Measurements from ENCODE around the gene ANO4. TPM values are rescaled to one million over a fixed set of nuclear protein-coding genes. Genes with fewer than 3 reads are reported as not detected.

ANO4 gene
- total and polyA plus RNA-seq, 4 experiments from 2014 or later, result not detected

GRCh38 chr12:100935929-100936328, 141.4 kb downstream of the ANO4 start:
- no peak overlapping the region for H3K27ac Mint-ChIP-seq
- no peaks in the 10 kb centered on the region for H3K4me1 ChIP-seq (ENCODE audit: insufficient read depth, low read length)
- H3K36me3 Mint-ChIP-seq, result no peaks in the 10 kb centered on the region
- ChIA-PET POLR2A (ENCODE audit: partially characterized antibody) (no interaction called here), CTCF (ENCODE audit: partially characterized antibody) (no interaction called here)
- no peaks in the 10 kb centered on the region for H3K4me1 Mint-ChIP-seq
- H3K27ac ChIP-seq (ENCODE audit: low read depth, low read length), result no peak overlapping the region
- no peak for DNase-seq
- no peaks in the 10 kb centered on the region for H3K27me3 Mint-ChIP-seq
- no peak overlapping the region for H3K4me3 Mint-ChIP-seq
- no peaks in the 10 kb centered on the region for H3K9me3 ChIP-seq (ENCODE audit: control insufficient read depth in 1 of 2, low read length in 2 of 2)
- H3K4me3 ChIP-seq (ENCODE audit: low read length in 2 of 2), result no peak overlapping the region
- H3K36me3 ChIP-seq (ENCODE audit: insufficient read depth, low read length), result no peaks in the 10 kb centered on the region
- intact Hi-C loops (cut with micrococcal nuclease), result no loop called here
- peaks cover 0 to 8% (median 0%) of the 10 kb centered on the region in 8 donors for H3K9me3 Mint-ChIP-seq
- H3K27me3 ChIP-seq (ENCODE audit: insufficient read depth, low read length), result no peaks in the 10 kb centered on the region

DNA sequence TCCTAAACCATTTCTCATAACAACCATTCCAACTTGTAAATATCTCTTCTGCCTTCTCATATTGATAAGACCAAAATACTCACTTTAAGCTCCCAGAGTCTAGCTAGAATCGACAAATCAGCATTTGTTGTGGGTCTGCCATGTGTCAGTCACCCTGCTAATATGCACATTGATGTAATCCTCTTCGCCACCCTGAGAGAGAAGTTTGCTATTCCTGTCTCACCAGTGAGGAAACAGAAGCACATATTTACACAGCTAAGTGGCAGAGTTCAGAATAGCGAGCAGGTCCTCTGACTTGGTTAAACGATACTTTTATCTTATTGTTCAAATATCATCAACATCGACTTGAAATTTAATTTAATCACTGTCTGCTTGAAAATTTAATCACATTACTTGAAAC, 142.1 kb downstream of the ANO4 start:
- DNase-seq, result no peak
- Histone ChIP-seq H3K27me3 (ENCODE audit: insufficient read depth, low read length) (no peaks in the 10 kb centered on the region), H3K4me1 (ENCODE audit: insufficient read depth, low read length) (no peaks in the 10 kb centered on the region), H3K27ac (ENCODE audit: low read depth, low read length) (no peak overlapping the region), H3K4me3 (ENCODE audit: low read length in 2 of 2) (no peak overlapping the region), H3K9me3 (ENCODE audit: control insufficient read depth in 1 of 2, low read length in 2 of 2) (no peaks in the 10 kb centered on the region), H3K36me3 (ENCODE audit: insufficient read depth, low read length) (no peaks in the 10 kb centered on the region)
- Mint-ChIP-seq H3K4me1 (no peaks in the 10 kb centered on the region), H3K9me3 (peaks cover 0 to 8% (median 0%) of the 10 kb centered on the region in 8 donors), H3K4me3 (no peak overlapping the region), H3K27ac (no peak overlapping the region), H3K36me3 (no peaks in the 10 kb centered on the region), H3K27me3 (no peaks in the 10 kb centered on the region)
- intact Hi-C loops (cut with micrococcal nuclease), result no loop called here
- CTCF ChIA-PET (ENCODE audit: partially characterized antibody), result no interaction called here
- POLR2A ChIA-PET (ENCODE audit: partially characterized antibody), result no interaction called here

DNA sequence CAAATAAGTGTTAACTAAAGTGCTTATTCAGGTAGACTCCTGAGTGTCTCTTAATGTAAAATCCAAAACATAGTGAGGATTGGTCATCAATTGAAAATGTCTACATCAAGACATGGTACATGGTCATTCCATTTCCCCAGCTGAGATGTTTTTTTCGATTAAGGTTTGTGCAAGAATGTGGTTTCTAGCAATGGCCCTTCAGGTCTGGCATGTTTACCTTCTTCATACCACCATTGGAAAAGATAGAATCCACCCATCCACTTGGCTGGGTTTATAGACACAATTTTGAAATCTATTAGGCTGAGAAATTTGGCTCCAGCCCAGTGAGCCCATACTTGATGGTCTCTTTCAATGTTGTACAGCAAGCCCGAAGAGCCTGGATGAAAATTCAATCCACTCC, 145.9 kb downstream of the ANO4 start:
- no peak overlapping the region for H3K4me3 ChIP-seq (ENCODE audit: low read length in 2 of 2)
- no peak overlapping the region for H3K27ac ChIP-seq (ENCODE audit: low read depth, low read length)
- no peaks in the 10 kb centered on the region for H3K4me1 Mint-ChIP-seq
- intact Hi-C loops (cut with micrococcal nuclease), result no loop called here
- no peaks in the 10 kb centered on the region for H3K36me3 ChIP-seq (ENCODE audit: insufficient read depth, low read length)
- ChIA-PET POLR2A (ENCODE audit: partially characterized antibody) (no interaction called here), CTCF (ENCODE audit: partially characterized antibody) (no interaction called here)
- no peaks in the 10 kb centered on the region for H3K9me3 ChIP-seq (ENCODE audit: control insufficient read depth in 1 of 2, low read length in 2 of 2)
- H3K27me3 Mint-ChIP-seq, result no peaks in the 10 kb centered on the region
- H3K9me3 Mint-ChIP-seq, result peaks cover 0 to 7% (median 0%) of the 10 kb centered on the region in 8 donors
- H3K4me3 Mint-ChIP-seq, result no peak overlapping the region
- no peak overlapping the region for H3K27ac Mint-ChIP-seq
- H3K36me3 Mint-ChIP-seq, result no peaks in the 10 kb centered on the region
- DNase-seq, result no peak
- H3K4me1 ChIP-seq (ENCODE audit: insufficient read depth, low read length), result no peaks in the 10 kb centered on the region
- H3K27me3 ChIP-seq (ENCODE audit: insufficient read depth, low read length), result no peaks in the 10 kb centered on the region

- no peak overlapping the region for H3K27ac ChIP-seq (ENCODE audit: low read depth, low read length)
- H3K9me3 ChIP-seq (ENCODE audit: control insufficient read depth in 1 of 2, low read length in 2 of 2), result no peaks in the 10 kb centered on the region
- Mint-ChIP-seq H3K9me3 (peaks cover 0 to 7% (median 0%) of the 10 kb centered on the region in 8 donors), H3K36me3 (no peaks in the 10 kb centered on the region), H3K27me3 (no peaks in the 10 kb centered on the region), H3K4me3 (no peak overlapping the region), H3K4me1 (no peaks in the 10 kb centered on the region), H3K27ac (no peak overlapping the region)
- H3K4me1 ChIP-seq (ENCODE audit: insufficient read depth, low read length), result no peaks in the 10 kb centered on the region
- H3K27me3 ChIP-seq (ENCODE audit: insufficient read depth, low read length), result no peaks in the 10 kb centered on the region
- POLR2A ChIA-PET (ENCODE audit: partially characterized antibody), result no interaction called here
- H3K4me3 ChIP-seq (ENCODE audit: low read length in 2 of 2), result no peak overlapping the region
- CTCF ChIA-PET (ENCODE audit: partially characterized antibody), result no interaction called here
- no peak for DNase-seq
- intact Hi-C loops (cut with micrococcal nuclease), result no loop called here
- no peaks in the 10 kb centered on the region for H3K36me3 ChIP-seq (ENCODE audit: insufficient read depth, low read length)
These were observed 148.6 kb downstream of the ANO4 start for GRCh38 chr12:100942984-100943749.

DNA sequence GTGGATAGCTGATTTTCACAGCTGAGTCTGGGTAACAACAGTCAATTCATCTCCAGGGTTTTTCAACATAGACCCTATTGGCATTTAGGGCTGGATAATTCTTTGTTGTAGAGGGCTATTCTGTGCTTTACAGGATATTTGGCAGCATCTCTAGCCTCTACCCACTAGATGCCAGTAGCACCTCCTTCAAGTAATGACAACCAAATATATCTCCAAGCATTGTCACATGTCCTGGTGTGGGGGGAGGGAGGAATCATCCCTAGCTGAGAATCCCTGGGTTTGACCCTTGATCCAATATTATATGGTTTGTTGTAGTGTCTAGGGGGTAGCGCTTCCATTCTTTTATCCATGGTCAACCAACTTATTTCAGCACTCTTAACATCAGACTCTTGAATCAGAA, 157.2 kb downstream of the ANO4 start:
- Histone ChIP-seq H3K36me3 (ENCODE audit: insufficient read depth, low read length) (no peaks in the 10 kb centered on the region), H3K27ac (ENCODE audit: low read depth, low read length) (no peak overlapping the region), H3K4me3 (ENCODE audit: low read length in 2 of 2) (no peak overlapping the region), H3K9me3 (ENCODE audit: control insufficient read depth in 1 of 2, low read length in 2 of 2) (no peaks in the 10 kb centered on the region), H3K27me3 (ENCODE audit: insufficient read depth, low read length) (no peaks in the 10 kb centered on the region), H3K4me1 (ENCODE audit: insufficient read depth, low read length) (no peaks in the 10 kb centered on the region)
- DNase-seq, result no peak
- POLR2A ChIA-PET (ENCODE audit: partially characterized antibody), result no interaction called here
- Mint-ChIP-seq H3K4me1 (no peaks in the 10 kb centered on the region), H3K4me3 (no peak overlapping the region), H3K27me3 (no peaks in the 10 kb centered on the region), H3K36me3 (no peaks in the 10 kb centered on the region), H3K9me3 (peaks cover 0 to 2% (median 0%) of the 10 kb centered on the region in 8 donors), H3K27ac (no peak overlapping the region)
- CTCF ChIA-PET (ENCODE audit: partially characterized antibody), result no interaction called here
- intact Hi-C loops (cut with micrococcal nuclease), result no loop called here

- Mint-ChIP-seq H3K4me1 (no peaks in the 10 kb centered on the region), H3K9me3 (peaks cover 0 to 3% (median 0%) of the 10 kb centered on the region in 8 donors), H3K27me3 (no peaks in the 10 kb centered on the region), H3K27ac (no peak overlapping the region), H3K36me3 (no peaks in the 10 kb centered on the region), H3K4me3 (no peak overlapping the region)
- no peak for DNase-seq
- Histone ChIP-seq H3K4me1 (ENCODE audit: insufficient read depth, low read length) (no peaks in the 10 kb centered on the region), H3K27me3 (ENCODE audit: insufficient read depth, low read length) (no peaks in the 10 kb centered on the region), H3K9me3 (ENCODE audit: control insufficient read depth in 1 of 2, low read length in 2 of 2) (no peaks in the 10 kb centered on the region), H3K4me3 (ENCODE audit: low read length in 2 of 2) (no peak overlapping the region), H3K36me3 (ENCODE audit: insufficient read depth, low read length) (no peaks in the 10 kb centered on the region), H3K27ac (ENCODE audit: low read depth, low read length) (no peak overlapping the region)
- ChIA-PET CTCF (ENCODE audit: partially characterized antibody) (no interaction called here), POLR2A (ENCODE audit: partially characterized antibody) (no interaction called here)
- intact Hi-C loops (cut with micrococcal nuclease), result no loop called here
These were observed 158.6 kb downstream of the ANO4 start for GRCh38 chr12:100953217-100953616.

DNA sequence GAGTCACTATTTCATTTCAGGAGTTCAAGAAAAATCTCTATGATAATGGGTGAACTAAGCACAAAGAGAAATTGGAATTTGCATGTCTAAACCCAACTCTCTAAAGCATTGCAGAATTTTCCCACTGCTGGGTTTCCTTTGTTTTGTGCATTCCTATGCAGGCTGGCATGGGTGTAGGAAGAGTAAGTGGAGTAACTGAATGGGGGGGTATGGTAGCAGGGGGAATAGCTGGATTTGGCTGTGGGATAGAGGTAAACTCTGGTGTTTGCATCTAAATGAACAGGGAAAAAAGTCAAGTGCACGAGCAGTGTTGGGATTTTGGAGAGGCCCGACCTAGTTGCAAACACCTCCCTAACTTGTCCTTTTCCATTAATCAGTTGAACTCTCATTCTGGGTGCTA, 159.1 kb downstream of the ANO4 start:
- H3K27ac ChIP-seq (ENCODE audit: low read depth, low read length), result no peak overlapping the region
- no peak overlapping the region for H3K4me3 Mint-ChIP-seq
- H3K27me3 Mint-ChIP-seq, result no peaks in the 10 kb centered on the region
- ChIA-PET POLR2A (ENCODE audit: partially characterized antibody) (no interaction called here), CTCF (ENCODE audit: partially characterized antibody) (no interaction called here)
- H3K4me3 ChIP-seq (ENCODE audit: low read length in 2 of 2), result no peak overlapping the region
- intact Hi-C loops (cut with micrococcal nuclease), result no loop called here
- no peak for DNase-seq
- H3K27me3 ChIP-seq (ENCODE audit: insufficient read depth, low read length), result no peaks in the 10 kb centered on the region
- no peaks in the 10 kb centered on the region for H3K4me1 ChIP-seq (ENCODE audit: insufficient read depth, low read length)
- H3K27ac Mint-ChIP-seq, result no peak overlapping the region
- peaks cover 0 to 3% (median 0%) of the 10 kb centered on the region in 8 donors for H3K9me3 Mint-ChIP-seq
- H3K4me1 Mint-ChIP-seq, result no peaks in the 10 kb centered on the region
- H3K9me3 ChIP-seq (ENCODE audit: control insufficient read depth in 1 of 2, low read length in 2 of 2), result no peaks in the 10 kb centered on the region
- no peaks in the 10 kb centered on the region for H3K36me3 Mint-ChIP-seq
- H3K36me3 ChIP-seq (ENCODE audit: insufficient read depth, low read length), result no peaks in the 10 kb centered on the region

DNA sequence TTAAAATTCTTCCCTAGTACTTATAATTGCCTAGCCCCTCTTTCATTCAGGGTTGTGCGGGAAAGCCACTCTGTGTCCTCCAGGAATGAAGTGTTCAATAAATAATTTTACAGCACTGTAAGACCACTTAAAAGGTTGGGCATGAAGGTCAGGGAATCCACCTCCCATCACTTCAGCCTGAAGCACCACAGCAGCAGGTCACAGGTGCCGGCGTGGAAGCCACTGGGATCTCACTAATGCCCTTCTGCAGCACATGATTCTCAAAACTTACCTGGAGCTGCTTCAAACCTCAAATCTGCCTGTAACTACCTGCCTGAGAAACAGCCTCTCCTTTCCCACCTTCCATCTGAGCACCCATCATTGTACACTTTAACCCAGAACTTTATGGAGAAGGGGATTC, 159.5 kb downstream of the ANO4 start:
- ChIA-PET CTCF (ENCODE audit: partially characterized antibody) (no interaction called here), POLR2A (ENCODE audit: partially characterized antibody) (no interaction called here)
- Histone ChIP-seq H3K27ac (ENCODE audit: low read depth, low read length) (no peak overlapping the region), H3K4me1 (ENCODE audit: insufficient read depth, low read length) (no peaks in the 10 kb centered on the region), H3K27me3 (ENCODE audit: insufficient read depth, low read length) (no peaks in the 10 kb centered on the region), H3K9me3 (ENCODE audit: control insufficient read depth in 1 of 2, low read length in 2 of 2) (no peaks in the 10 kb centered on the region), H3K4me3 (ENCODE audit: low read length in 2 of 2) (no peak overlapping the region), H3K36me3 (ENCODE audit: insufficient read depth, low read length) (no peaks in the 10 kb centered on the region)
- no peaks in the 10 kb centered on the region for H3K36me3 Mint-ChIP-seq
- peaks cover 0 to 3% (median 0%) of the 10 kb centered on the region in 8 donors for H3K9me3 Mint-ChIP-seq
- H3K27me3 Mint-ChIP-seq, result no peaks in the 10 kb centered on the region
- H3K4me3 Mint-ChIP-seq, result no peak overlapping the region
- no peak overlapping the region for H3K27ac Mint-ChIP-seq
- no peak for DNase-seq
- intact Hi-C loops (cut with micrococcal nuclease), result no loop called here
- H3K4me1 Mint-ChIP-seq, result no peaks in the 10 kb centered on the region

Measured in CD4-positive, alpha-beta memory T cell (primary cell).